NCI-H2107 (cell line): Measurements from ENCODE around the gene HHEX.

Experiments
- DNase-seq: peaks from one replicate; lab custom pipeline; 2025; lab: John Stamatoyannopoulos, UW

HHEX gene

DNA sequence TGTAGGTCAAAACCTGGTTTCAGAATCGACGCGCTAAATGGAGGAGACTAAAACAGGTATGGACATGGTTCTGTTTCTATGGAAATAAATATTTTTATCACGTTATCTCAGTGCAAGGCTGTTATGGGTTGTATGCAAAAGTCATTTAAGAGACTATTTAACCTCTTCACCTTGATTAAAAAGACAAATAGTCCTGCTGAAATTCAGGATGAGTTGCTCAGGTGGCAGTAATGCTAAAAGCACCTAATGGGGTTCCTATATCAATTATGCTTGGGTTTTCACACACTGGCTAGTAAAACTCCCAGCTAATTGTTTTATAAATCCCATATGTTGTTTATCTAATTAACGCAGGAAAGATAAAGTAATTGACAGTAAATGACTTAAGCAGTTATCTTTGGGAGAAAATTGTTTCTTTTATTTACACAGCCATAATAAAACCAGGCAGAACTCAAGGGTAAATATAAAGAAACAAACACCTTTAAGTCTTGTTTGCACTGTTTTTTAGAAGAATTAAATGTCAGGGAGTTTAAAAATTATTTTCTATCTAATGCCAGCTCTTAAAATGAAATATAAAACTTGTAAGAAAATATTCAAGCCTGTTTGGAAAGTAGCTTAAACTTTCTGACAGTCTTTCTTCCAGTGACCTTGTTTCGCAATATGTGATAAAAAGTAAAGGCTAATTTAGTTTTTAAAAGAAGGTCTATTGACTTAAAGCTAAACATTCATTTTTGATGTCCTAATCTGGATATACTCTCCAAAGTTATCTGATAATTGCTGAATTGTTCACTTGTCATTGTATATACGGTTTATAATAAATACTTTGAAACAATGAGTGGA is 3.2 kb downstream of the HHEX start:
- no peak for DNase-seq

DNA sequence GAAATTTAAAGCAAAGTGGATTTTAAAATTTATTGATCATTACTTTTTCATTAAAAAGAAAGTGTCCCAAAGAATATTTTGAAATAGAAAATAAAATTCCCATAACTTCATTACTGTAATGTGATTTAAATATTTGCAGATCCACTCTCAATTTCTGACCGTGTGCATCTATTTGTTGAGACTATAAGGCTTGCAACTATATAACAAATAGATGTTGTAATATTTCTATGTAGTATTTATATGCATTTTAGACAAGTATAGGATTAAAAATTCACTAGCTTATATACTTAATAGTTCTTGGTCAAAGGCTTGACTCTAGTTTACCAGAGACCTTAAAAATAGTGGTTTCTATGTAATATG is 3.8 kb downstream of the HHEX start:
- DNase-seq = no peak

- DNase-seq = no peak
Measured at GRCh38 chr10:92695679-92696605, 6.2 kb downstream of the HHEX start.

GRCh38 chr10:92696606-92697383 is 7.0 kb downstream of the HHEX start:
- no peak for DNase-seq

DNA sequence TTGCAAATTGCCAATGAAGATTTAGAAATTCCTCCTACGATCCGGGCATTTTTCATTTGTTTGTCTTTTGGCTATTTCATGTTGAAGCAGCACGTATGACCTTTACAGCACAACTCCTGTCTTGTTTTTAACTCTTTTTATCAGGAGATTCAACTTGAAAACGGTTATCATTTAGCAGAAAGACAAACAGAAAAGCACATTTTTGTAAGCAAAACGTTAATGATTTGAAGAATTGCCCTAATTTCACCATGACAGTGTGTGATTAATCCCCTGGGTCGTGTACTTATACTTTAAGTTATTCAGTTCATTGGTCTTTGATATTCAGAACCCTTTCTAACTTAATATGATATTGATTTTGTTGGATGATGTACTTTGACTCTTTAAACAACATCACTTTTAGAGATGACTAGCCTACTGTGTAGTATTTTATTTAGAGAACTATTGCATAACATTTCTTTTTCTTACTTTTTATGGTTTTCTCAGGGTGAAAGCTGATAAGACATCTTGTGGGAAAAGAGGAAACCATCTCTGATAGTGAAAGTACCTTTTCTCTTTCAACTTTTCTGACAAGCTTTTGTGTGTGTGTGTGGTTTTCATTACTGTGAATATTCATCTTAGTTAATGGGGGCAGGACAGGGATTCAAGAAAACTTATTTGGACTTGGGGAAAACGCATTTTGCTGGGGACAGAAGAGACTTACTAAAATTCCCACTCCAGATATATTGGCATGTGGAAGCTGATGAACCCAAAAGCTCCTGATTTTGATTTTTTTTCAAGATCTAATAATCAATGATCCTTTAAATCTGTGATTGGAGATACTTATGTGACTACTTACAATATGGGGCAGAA is 8.1 kb downstream of the HHEX start:
- DNase-seq = no peak

GRCh38 chr10:92699193-92699517 is 9.4 kb downstream of the HHEX start:
- DNase-seq = no peak

GRCh38 chr10:92699518-92700381 is 10.0 kb downstream of the HHEX start:
- DNase-seq = no peak

DNA sequence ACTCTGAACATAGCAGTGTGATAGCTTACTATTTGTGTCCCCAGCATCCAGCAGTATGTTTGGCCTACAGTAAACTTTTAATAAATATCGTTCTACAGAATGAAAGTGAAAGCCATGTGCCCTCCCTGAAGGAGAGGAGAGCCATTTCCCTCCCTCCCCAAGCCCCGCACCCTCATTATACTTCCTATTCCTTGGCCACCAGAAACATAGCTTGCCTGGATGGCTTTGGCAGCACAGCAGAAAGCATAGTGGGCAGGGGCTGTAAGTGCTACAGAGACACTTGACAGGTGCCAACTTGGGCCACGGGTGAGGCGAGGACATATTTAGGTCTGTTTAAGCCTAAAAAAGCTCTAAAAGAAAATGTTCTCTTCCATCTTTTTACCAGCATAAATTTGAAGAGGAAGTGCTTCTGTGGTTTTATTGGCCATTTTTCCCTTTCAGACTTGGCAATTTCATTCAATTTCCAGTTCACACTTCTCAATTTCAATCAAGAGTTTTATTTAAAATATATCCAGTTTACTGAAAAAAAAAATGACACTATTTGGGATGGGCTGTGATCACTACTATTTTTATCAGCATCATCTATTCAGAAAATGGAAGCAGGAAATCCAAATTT is 12.7 kb downstream of the HHEX start:
- DNase-seq = no peak

GRCh38 chr10:92712016-92712889 is 22.5 kb downstream of the HHEX start:
- DNase-seq = no peak

DNA sequence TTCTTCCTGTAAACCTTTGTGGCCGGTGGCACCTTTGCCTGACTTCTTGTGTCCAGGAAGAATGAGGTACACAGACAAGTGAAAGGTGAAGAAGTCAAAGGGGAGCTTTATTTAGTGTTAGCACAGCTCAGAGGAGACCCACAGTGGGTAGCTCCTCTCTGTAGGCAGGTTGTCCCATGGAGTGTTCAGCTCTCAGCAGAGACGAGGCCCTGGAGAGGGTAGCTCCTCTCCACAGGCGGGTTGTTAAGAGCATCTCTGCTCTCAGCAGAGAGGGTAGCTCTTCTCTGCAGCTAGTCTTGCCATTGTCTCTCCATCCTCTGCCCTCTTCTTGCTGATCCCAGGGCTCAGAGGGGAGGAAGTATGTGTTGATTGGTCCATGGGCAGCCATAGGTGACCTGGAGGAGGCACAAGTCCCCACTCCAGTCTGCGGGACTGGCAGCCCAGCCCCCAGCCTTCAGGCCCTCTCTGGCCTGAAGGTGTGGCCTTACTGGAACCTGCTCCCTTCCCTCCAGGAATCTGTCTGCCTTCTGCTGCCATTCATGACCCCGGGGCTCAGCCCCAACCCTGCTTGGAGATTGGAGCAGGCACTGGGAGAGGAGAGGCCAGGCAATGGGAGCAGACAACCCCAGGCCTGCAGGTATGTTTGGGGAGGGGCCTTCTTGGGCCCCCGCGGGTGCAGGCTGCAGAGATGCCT is 24.5 kb downstream of the HHEX start:
- DNase-seq = no peak

- no peak for DNase-seq
Measured at GRCh38 chr10:92714872-92715271, 25.1 kb downstream of the HHEX start.

DNA sequence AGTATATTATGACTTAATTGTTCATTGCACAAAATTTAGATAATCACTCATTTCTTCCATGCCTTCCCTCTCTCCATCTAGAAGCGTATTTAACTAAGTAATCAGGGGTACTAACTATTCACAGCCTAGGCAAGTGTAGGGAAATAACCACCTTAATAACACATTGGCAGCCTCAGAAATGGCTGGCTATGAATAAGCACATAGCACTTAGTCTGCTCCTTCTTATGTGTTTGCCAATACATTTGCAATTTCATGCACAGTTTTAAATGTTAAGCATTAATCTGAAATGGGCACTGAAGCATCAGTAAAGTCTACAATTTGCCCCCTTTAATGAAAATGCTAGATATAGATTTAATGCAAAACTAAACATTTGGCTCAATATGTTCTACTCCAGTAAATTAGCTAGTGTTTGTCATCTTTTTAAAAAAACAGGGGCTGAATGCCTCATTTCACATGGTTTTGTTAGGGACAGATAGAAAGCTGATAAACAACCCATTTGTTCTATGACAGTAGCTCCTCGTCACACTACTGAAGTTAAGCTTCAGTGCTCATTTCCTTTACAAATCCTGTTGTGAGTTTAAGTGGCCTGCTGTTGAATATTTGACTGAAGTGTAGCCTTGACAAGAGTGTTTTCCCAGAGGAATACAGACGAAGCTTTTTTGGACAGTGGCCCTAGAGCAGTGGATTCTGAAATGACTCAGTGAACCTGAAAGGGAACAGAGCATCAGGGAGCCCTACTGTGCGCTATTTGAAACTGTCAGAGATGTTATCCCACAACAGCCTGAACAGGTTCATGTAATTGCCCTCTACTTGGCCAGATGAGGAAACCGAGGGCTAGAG is 30.5 kb downstream of the HHEX start:
- DNase-seq = no peak

DNA sequence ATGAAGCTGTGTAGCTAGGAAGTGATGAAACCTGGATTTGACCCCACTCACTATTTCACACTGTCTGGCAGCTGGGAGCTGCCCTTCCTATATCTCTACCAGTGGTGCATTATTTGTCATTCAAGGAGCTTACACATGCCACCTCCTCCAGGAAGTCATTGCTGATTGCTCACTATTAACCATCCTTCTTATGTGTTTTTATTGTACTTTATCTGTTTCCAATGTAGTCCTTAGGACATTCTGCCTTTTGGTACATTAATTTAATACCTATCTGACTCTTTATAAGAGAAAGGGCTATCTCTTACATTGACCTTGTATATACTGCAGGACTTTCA is 31.0 kb downstream of the HHEX start:
- DNase-seq = no peak

- no peak for DNase-seq
Measured at GRCh38 chr10:92722349-92722748, 32.6 kb downstream of the HHEX start.

GRCh38 chr10:92727141-92727540 is 37.4 kb downstream of the HHEX start:
- DNase-seq = no peak

GRCh38 chr10:92727550-92727949 is 37.8 kb downstream of the HHEX start:
- DNase-seq = no peak

GRCh38 chr10:92729886-92730285 is 40.1 kb downstream of the HHEX start:
- DNase-seq = no peak

- no peak for DNase-seq
Measured at GRCh38 chr10:92732958-92733357, 43.2 kb downstream of the HHEX start.
